Left ventricle myocardium inferior (tissue), 1 donor: ENCODE results near the gene CPSF7. TPM values are rescaled to one million over a fixed set of nuclear protein-coding genes. Genes with fewer than 3 reads are reported as not detected.

Experiments used
- DNase-seq: peaks from one replicate; pipeline ENCODE4 v3.0.0-alpha.2; 2020
- H3K27ac ChIP-seq: fragments of 200-600 bp; replicated peaks from 2 replicates; pipeline ENCODE4 v1.8.0; 2021
- H3K27me3 ChIP-seq: fragments of 200-600 bp; 2 replicates; pipeline ENCODE4 v1.8.0; 2021; ENCODE audit warnings: low read depth
- H3K36me3 ChIP-seq: fragments of 200-600 bp; 2 replicates; pipeline ENCODE4 v1.8.0; 2021
- H3K4me1 ChIP-seq: fragments of 200-600 bp; 2 replicates; pipeline ENCODE4 v1.8.0; 2021
- H3K4me3 ChIP-seq: fragments of 200-600 bp; 2 replicates; pipeline ENCODE4 v1.8.0; 2021; ENCODE audit warnings: mild to moderate bottlenecking, moderate library complexity
- H3K9me3 ChIP-seq: fragments of 200-600 bp; replicated peaks from 2 replicates; pipeline ENCODE4 v1.8.0; 2021
- intact Hi-C: fragments of 100-400 bp; cut with micrococcal nuclease; formaldehyde crosslinking; loops from one replicate; pipeline ENCODE4 v1.11.0; 2022
- total RNA-seq: library from RNA; stranded (reverse); fragmentation: NEBNext Ultra II Directional; extraction: Animal tissue kit (Norgen Biotek cat#: 25700); gene quantifications from one replicate; pipeline ENCODE4 v1.2.1, GENCODE V29; 2021
- TF ChIP-seq, protein P1 (sequence below): fragments of 200-600 bp; IDR thresholded peaks from 2 replicates; pipeline ENCODE4 v1.8.0; 2021; ENCODE audit warnings: antibody characterized with exemption, mild to moderate bottlenecking, borderline replicate concordance
- donor health status: DM: no; HTN: yes; CAD: no; lungs with severe emphysema.

CPSF7 gene
- total RNA-seq, 1 donor from 2014 or later, result 39.9 TPM

DNA sequence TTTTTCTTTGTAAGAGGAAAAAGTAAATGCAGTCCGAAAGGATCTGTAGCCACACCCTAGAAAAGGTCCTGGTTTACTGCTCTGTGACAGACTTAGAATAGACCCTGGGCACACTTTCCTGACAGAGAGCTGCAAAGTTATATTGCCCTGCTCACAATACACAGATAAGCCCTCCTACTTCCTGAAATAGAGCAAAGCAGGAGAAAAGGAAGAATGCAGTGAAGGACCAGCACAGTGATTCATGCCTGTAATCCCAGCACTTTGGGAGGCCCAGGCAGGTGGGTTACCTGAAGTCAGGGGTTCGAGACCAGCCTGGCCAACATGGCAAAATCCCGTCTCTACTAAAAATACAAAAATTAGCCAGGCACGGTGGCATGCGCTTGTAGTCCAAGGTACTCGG, 70.3 kb downstream of the CPSF7 start:
- Histone ChIP-seq H3K9me3 (no peaks in the 10 kb centered on the region), H3K4me1 (peaks cover 43% of the 10 kb centered on the region), H3K4me3 (no peak overlapping the region), H3K36me3 (peaks cover 12% of the 10 kb centered on the region), H3K27me3 (no peaks in the 10 kb centered on the region), H3K27ac (peak overlapping the region; percentile 16)
- no peak for DNase-seq
- intact Hi-C loops, result no loop called here
- TF ChIP-seq, protein P1, sequence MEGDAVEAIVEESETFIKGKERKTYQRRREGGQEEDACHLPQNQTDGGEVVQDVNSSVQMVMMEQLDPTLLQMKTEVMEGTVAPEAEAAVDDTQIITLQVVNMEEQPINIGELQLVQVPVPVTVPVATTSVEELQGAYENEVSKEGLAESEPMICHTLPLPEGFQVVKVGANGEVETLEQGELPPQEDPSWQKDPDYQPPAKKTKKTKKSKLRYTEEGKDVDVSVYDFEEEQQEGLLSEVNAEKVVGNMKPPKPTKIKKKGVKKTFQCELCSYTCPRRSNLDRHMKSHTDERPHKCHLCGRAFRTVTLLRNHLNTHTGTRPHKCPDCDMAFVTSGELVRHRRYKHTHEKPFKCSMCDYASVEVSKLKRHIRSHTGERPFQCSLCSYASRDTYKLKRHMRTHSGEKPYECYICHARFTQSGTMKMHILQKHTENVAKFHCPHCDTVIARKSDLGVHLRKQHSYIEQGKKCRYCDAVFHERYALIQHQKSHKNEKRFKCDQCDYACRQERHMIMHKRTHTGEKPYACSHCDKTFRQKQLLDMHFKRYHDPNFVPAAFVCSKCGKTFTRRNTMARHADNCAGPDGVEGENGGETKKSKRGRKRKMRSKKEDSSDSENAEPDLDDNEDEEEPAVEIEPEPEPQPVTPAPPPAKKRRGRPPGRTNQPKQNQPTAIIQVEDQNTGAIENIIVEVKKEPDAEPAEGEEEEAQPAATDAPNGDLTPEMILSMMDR, result no peak

DNA sequence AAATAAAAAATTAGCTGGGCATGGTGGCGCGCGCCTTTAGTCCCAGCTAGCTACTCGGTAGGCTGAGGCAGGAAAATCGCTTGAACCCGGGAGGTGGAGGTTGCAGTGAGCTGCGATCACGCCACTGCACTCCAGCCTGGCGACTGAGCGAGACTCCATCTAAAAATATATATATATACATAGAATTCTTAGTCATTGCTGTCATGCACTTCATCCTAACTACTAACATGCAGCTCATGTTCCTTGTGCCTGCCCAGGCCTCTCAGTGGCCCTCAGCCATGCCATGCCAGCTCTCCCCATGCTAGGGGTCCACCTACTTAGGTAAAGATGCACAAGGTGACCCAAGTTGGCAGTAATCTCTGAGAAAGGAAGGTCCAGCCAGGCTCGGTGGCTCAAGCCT, 71.2 kb downstream of the CPSF7 start:
- Histone ChIP-seq H3K4me1 (peaks cover 43% of the 10 kb centered on the region), H3K27ac (no peak overlapping the region), H3K9me3 (no peaks in the 10 kb centered on the region), H3K36me3 (peaks cover 9% of the 10 kb centered on the region), H3K4me3 (no peak overlapping the region), H3K27me3 (no peaks in the 10 kb centered on the region)
- intact Hi-C loops, result no loop called here
- no peak for DNase-seq
- TF ChIP-seq, protein P1, result no peak

DNA sequence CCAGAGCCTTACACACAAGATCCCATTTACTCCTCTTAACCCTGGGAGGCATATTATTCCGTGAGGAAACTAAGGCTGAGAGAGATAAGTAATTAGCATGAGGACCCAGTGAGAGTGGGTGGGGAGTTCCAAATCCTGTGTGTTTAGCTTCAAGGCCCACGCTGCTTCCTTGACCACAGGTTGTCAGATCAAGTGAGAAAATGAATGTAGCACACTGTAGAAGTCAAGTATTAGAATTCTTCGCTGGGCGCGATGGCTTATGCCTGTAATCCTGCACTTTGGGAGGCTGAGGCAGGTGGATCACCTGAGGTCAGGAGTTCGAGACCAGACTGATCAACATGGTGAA, 71.9 kb downstream of the CPSF7 start:
- TF ChIP-seq, protein P1, result no peak
- intact Hi-C loops, result no loop called here
- H3K9me3 ChIP-seq, result no peaks in the 10 kb centered on the region
- peaks cover 36% of the 10 kb centered on the region for H3K4me1 ChIP-seq
- DNase-seq, result no peak
- H3K36me3 ChIP-seq, result peaks cover 16% of the 10 kb centered on the region
- H3K27ac ChIP-seq, result no peak overlapping the region
- H3K27me3 ChIP-seq, result no peaks in the 10 kb centered on the region
- H3K4me3 ChIP-seq, result no peak overlapping the region

DNA sequence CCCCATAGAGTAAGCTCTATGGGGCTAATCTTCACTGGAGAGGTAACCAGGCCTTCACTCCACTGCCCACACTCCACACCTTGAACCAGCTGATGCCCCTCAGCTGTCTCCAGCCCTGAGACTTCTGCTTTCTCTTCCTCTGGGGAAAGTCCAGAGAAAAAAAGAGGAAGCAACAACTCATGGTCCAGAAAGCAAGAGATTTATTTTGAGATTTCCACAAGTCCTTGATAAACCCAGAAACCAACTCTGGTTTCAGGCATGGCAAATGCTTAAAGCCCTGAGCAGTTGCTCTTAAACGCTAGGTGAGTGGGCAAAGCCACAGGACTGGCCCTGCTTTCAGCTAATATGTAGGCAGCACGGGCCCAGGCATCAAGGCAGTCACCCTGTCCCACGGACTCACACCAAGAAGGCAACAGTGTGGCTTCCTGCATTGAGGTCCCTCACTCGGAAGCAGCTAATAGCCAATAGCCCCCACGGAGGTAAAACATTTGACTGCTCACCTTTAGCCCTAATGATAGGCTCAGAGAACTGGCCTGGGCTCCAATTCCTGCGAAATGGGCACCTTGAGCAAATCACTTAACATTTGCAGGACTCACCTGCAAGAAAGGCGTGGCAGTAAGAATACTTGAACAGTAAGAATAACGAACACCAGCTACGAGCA, 72.4 kb downstream of the CPSF7 start:
- Histone ChIP-seq H3K36me3 (peaks cover 21% of the 10 kb centered on the region), H3K27me3 (no peaks in the 10 kb centered on the region), H3K9me3 (no peaks in the 10 kb centered on the region), H3K4me1 (peaks cover 31% of the 10 kb centered on the region), H3K27ac (no peak overlapping the region), H3K4me3 (no peak overlapping the region)
- DNase-seq, result no peak
- intact Hi-C loops, result no loop called here
- TF ChIP-seq, protein P1, result no peak

DNA sequence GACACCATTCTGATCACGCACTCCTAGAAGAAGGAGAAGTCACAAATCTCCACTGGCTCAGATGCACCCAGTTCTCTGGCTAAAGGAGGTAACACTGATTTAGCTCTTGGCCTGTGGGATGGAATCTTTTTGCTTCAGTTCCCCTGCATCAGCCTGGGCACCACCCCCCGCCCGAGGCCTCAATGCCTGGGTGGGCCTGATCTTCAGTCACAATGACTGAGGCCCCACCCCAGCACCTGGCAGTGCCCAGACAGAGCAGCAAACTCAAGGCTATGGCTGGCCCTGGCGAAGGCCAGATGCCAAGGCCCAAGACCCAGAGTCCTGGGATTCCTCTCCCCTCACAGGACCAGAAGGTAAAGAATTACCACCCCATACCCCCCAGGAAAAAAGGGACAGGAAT, 73.1 kb downstream of the CPSF7 start:
- no peaks in the 10 kb centered on the region for H3K27me3 ChIP-seq
- no peak overlapping the region for H3K27ac ChIP-seq
- no peak overlapping the region for H3K4me3 ChIP-seq
- H3K4me1 ChIP-seq, result peaks cover 26% of the 10 kb centered on the region
- intact Hi-C loops, result no loop called here
- H3K9me3 ChIP-seq, result no peaks in the 10 kb centered on the region
- TF ChIP-seq, protein P1, result no peak
- DNase-seq, result no peak
- H3K36me3 ChIP-seq, result peaks cover 27% of the 10 kb centered on the region

DNA sequence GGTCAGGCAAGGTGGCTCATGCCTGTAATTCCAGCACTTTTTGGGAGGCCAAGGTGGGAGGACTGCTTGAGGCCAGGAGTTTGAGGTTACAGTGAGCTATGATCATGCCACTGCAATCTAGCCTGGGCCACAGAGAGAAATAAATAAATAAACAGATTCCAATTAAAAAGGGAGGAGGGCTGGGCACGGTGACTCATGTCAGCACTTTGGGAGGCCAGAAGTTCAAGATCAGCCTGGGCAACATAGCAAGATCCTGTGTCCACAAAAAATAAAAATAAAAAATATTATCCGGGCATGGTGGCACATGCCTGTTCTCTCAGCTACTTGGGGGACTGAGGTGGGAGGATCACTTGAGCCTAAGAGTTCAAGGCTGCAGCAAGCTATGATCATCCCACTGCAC, 75.6 kb downstream of the CPSF7 start:
- TF ChIP-seq, protein P1, result no peak
- Histone ChIP-seq H3K4me1 (peaks cover 1% of the 10 kb centered on the region), H3K9me3 (no peaks in the 10 kb centered on the region), H3K4me3 (no peak overlapping the region), H3K27me3 (no peaks in the 10 kb centered on the region), H3K27ac (no peak overlapping the region), H3K36me3 (peaks cover 48% of the 10 kb centered on the region)
- intact Hi-C loops, result no loop called here
- DNase-seq, result no peak
